ENCODE data around the gene TAMALIN.

DNA sequence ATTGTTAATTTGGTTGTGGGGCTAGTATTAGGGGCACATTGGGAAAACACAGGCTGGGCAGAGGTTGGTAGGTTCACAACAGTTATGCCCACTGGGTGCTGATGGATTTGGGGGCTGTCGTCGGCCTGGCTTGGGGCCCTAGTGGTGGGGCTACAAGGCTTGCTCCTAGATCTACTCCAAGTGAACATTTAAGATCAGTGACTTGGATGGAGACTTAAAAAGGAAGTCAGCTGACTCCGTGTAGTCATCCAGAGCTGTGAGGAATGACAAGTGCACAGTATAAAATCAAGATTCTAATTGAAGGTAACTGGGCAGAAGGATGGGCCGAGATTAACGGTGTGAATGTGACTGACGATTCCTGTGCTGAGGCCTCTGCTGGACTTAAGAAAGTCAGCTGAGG, 31.7 kb downstream of the TAMALIN start:
- TF ChIP-seq, protein P1, sequence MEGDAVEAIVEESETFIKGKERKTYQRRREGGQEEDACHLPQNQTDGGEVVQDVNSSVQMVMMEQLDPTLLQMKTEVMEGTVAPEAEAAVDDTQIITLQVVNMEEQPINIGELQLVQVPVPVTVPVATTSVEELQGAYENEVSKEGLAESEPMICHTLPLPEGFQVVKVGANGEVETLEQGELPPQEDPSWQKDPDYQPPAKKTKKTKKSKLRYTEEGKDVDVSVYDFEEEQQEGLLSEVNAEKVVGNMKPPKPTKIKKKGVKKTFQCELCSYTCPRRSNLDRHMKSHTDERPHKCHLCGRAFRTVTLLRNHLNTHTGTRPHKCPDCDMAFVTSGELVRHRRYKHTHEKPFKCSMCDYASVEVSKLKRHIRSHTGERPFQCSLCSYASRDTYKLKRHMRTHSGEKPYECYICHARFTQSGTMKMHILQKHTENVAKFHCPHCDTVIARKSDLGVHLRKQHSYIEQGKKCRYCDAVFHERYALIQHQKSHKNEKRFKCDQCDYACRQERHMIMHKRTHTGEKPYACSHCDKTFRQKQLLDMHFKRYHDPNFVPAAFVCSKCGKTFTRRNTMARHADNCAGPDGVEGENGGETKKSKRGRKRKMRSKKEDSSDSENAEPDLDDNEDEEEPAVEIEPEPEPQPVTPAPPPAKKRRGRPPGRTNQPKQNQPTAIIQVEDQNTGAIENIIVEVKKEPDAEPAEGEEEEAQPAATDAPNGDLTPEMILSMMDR (IDR thresholded peaks at IDR 0.05; ENCODE audit: poor library complexity, severe bottlenecking) = no peak
- TF ChIP-seq POLR2AphosphoS5 (IDR thresholded peaks at IDR 0.05) = no peak
- TF ChIP-seq MXI1 (conservative IDR thresholded peaks at IDR 0.05; ENCODE audit: poor library complexity, severe bottlenecking) = no peak
- no peak for TF ChIP-seq EZH2 (IDR thresholded peaks at IDR 0.05; ENCODE audit: borderline replicate concordance, insufficient read depth, low read length, poor library complexity, severe bottlenecking)
- TF ChIP-seq, protein P2, sequence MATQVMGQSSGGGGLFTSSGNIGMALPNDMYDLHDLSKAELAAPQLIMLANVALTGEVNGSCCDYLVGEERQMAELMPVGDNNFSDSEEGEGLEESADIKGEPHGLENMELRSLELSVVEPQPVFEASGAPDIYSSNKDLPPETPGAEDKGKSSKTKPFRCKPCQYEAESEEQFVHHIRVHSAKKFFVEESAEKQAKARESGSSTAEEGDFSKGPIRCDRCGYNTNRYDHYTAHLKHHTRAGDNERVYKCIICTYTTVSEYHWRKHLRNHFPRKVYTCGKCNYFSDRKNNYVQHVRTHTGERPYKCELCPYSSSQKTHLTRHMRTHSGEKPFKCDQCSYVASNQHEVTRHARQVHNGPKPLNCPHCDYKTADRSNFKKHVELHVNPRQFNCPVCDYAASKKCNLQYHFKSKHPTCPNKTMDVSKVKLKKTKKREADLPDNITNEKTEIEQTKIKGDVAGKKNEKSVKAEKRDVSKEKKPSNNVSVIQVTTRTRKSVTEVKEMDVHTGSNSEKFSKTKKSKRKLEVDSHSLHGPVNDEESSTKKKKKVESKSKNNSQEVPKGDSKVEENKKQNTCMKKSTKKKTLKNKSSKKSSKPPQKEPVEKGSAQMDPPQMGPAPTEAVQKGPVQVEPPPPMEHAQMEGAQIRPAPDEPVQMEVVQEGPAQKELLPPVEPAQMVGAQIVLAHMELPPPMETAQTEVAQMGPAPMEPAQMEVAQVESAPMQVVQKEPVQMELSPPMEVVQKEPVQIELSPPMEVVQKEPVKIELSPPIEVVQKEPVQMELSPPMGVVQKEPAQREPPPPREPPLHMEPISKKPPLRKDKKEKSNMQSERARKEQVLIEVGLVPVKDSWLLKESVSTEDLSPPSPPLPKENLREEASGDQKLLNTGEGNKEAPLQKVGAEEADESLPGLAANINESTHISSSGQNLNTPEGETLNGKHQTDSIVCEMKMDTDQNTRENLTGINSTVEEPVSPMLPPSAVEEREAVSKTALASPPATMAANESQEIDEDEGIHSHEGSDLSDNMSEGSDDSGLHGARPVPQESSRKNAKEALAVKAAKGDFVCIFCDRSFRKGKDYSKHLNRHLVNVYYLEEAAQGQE (IDR thresholded peaks at IDR 0.05; ENCODE audit: borderline replicate concordance) = no peak
- TF ChIP-seq SMC3 (conservative IDR thresholded peaks at IDR 0.05; ENCODE audit: poor library complexity) = no peak
- TF ChIP-seq RAD21 (conservative IDR thresholded peaks at IDR 0.05) = no peak
- TF ChIP-seq EP300 (conservative IDR thresholded peaks at IDR 0.05; ENCODE audit: poor library complexity, severe bottlenecking) = no peak
- no peak for TF ChIP-seq TAF1 (IDR thresholded peaks at IDR 0.05; ENCODE audit: low read depth)

Measured in neural cell (in vitro differentiated cells).